ENCODE data around the gene IRS1.

DNA sequence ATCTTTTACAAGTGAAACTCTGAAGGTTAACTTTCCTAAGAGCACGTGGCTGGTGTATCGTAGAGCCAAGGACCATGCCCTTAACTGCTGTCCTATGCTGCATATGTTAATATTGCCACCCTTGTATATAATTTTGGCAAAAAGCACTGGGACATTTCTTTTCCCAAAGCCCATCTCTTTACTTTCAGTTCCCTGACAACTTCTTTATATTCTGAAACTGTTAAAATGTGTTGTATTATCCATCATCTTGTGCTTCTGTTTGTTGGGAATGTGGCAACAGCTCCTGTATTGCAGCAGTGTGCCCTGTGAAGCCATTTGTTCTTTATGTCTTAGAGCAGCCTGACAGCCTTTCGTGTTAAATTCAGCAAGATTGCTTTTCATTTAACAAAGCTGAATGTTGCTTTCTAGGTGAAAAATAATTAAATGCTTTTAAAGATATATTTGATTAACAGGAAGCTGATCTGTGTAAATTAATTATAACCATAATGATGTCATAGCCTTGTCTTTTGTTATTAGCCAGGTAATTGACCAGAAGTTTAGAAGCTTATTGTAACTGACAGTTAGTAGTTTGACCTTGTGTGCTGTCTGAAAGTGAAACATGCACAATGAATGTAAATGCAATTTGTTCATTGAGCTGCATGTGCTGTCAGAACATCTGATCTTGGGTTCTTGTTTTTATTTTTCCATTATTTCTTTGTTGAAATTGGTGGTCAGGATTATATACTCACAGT, 45.9 kb upstream of the IRS1 start:
- TF ChIP-seq CTCF (conservative IDR thresholded peaks at IDR 0.05 in 1 of 2, IDR thresholded peaks at IDR 0.05 in 1 of 2; ENCODE audit: low read depth in 1 of 2, low read length in 2 of 2) (no peak), EZH2 (IDR thresholded peaks at IDR 0.05; ENCODE audit: low read length, missing control alignments) (no peak)

All from fibroblast of lung (primary cell).